ACC112 (cell line): Measurements from ENCODE around the gene FOXD2.

Experiments
- H2AFZ ChIP-seq: fragments of 200-600 bp; sonication (generic); one replicate; pipeline ENCODE4 v1.6.0; 2017; ENCODE audit warnings: antibody characterized with exemption, low read length; ENCODE audit not compliant: unreplicated experiment
- H3K27ac ChIP-seq: fragments of 200-600 bp; sonication (generic); 2 replicates; pipeline ENCODE4 v1.5.1; 2014; ENCODE audit warnings: low read depth, mild to moderate bottlenecking, antibody characterized with exemption, low read length, moderate library complexity
- H3K27me3 ChIP-seq: fragments of 200-600 bp; sonication (generic); 2 replicates; pipeline ENCODE4 v1.6.1; 2014; ENCODE audit warnings: mild to moderate bottlenecking, antibody characterized with exemption, low read length, moderate library complexity, mixed read lengths; ENCODE audit not compliant: insufficient read depth
- H3K36me3 ChIP-seq: fragments of 200-600 bp; sonication (generic); 2 replicates; pipeline ENCODE4 v1.6.1; 2016; ENCODE audit warnings: mild to moderate bottlenecking, antibody characterized with exemption, low read length, moderate library complexity, mixed read lengths; ENCODE audit not compliant: insufficient read depth
- H3K4me1 ChIP-seq: fragments of 200-600 bp; sonication (generic); one replicate; pipeline ENCODE4 v1.6.1; 2016; ENCODE audit warnings: low read length, mixed read lengths; ENCODE audit not compliant: insufficient read depth, unreplicated experiment, control insufficient read depth
- H3K4me3 ChIP-seq: fragments of 200-600 bp; sonication (generic); 2 replicates; pipeline ENCODE4 v1.5.1; 2014; ENCODE audit warnings: mild to moderate bottlenecking, low read depth, low read length
- H3K79me2 ChIP-seq: fragments of 200-600 bp; sonication (generic); one replicate; pipeline ENCODE4 v1.6.0; 2016; ENCODE audit warnings: low read length; ENCODE audit not compliant: control insufficient read depth, unreplicated experiment, insufficient read depth

FOXD2 gene

DNA sequence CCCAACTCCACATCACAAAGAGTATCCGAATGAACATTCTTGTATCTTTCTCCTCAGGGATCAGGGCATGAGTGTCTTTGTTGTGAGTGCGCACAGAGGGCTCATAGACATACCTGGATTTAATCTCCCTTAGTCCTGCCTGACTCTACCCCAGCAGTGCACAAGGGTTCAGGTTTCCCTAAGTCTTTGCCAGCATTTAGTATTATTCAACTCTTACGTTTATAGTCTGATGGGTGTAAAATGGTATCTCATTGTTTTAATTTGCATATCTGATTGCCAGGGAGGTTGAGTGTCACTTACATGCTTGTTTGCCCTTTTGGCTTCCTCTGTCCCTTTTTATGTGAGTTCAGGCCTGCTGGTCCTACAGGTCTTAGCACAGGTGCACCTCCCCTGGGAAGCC is 49.5 kb downstream of the FOXD2 start:
- no peak overlapping the region for H3K27ac ChIP-seq
- no peaks in the 10 kb centered on the region for H3K79me2 ChIP-seq
- no peaks in the 10 kb centered on the region for H3K36me3 ChIP-seq
- H2AFZ ChIP-seq, result no peak overlapping the region
- H3K4me1 ChIP-seq, result no peaks in the 10 kb centered on the region
- H3K4me3 ChIP-seq, result no peak overlapping the region
- H3K27me3 ChIP-seq, result peaks cover 16% of the 10 kb centered on the region

DNA sequence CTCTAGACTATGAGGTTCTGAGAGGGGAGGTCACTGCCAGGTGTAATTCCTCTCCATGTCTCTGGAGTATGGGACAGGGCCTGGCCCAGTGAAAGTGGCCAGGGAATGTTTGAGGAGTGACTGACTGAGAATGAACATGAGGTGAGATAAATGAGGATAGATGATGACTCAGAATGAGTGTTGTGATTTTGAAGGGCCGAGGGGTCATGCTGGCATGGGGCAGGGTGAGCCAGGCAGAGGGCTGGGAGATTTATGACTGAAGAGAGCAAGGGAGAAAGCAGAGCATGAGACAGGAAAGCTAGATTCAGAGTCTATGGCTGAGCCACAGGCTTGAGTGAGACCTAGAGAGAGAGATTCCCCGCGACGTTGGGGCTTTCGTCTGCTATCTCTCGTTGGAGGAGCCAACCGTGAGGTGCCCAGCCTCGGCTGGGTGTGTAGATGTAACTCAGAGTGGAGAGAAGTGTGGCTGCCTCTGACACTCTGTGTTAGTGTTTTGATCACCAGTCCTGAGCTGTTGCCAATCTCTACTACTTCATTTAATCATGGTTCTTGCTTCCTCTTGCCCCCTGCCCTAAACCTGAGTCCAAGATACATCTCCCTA is 50.1 kb downstream of the FOXD2 start:
- no peak overlapping the region for H3K27ac ChIP-seq
- no peak overlapping the region for H2AFZ ChIP-seq
- H3K79me2 ChIP-seq, result no peaks in the 10 kb centered on the region
- no peaks in the 10 kb centered on the region for H3K36me3 ChIP-seq
- no peaks in the 10 kb centered on the region for H3K4me1 ChIP-seq
- no peak overlapping the region for H3K4me3 ChIP-seq
- H3K27me3 ChIP-seq, result peaks cover 17% of the 10 kb centered on the region
